PC-3 (cell line): ENCODE results near the gene MRC2. TPM values are rescaled to one million over a fixed set of nuclear protein-coding genes. Genes with fewer than 3 reads are reported as not detected.

Source experiments
- ATAC-seq: fragments of 200-7000 bp; cut with Tn5 transposase; 2 replicates; pipeline ENCODE4 v1.9.1; 2020; ENCODE audit warnings: mild to moderate bottlenecking, moderate library complexity
- BruUV-seq: library from RNA; stranded (reverse); fragments of 400-500 nt; replicated peaks from 2 replicates; lab custom pipeline; 2021; lab: Mats Ljungman, UMichigan
- CTCF ChIA-PET: fragments of 300-600 bp; sonication (Branson Sonifier 250); formaldehyde crosslinking; loops from one replicate; lab custom pipeline; 2022; ENCODE audit warnings: antibody characterized with exemption; lab: Charles Lee
- POLR2A ChIA-PET: fragments of 300-600 bp; sonication (Branson Sonifier 250); formaldehyde crosslinking; loops from one replicate; lab custom pipeline; 2022; ENCODE audit warnings: antibody characterized with exemption; ENCODE audit not compliant: unreplicated experiment; lab: Charles Lee
- DNase-seq: peaks from one replicate; pipeline ENCODE4 v3.0.0-alpha.2; 2015
- H2AFZ ChIP-seq: fragments of 300-600 bp; sonication (generic); 2 replicates; pipeline ENCODE4 v1.6.0; 2016; ENCODE audit warnings: antibody characterized with exemption, low read length
- H3F3A ChIP-seq: fragments of 300-600 bp; sonication (generic); one replicate; pipeline ENCODE4 v1.6.0; 2017; ENCODE audit warnings: antibody characterized with exemption, low read length, control low read depth, mild to moderate bottlenecking; ENCODE audit not compliant: unreplicated experiment
- H3K27ac ChIP-seq: fragments of 300-600 bp; sonication (generic); 2 replicates; pipeline ENCODE4 v1.5.1; 2016; ENCODE audit warnings: mild to moderate bottlenecking, low read length
- H3K27me3 ChIP-seq: fragments of 300-600 bp; sonication (generic); 2 replicates; pipeline ENCODE4 v1.6.1; 2016; ENCODE audit warnings: low read length, mixed read lengths
- H3K36me3 ChIP-seq: fragments of 300-600 bp; sonication (generic); 2 replicates; pipeline ENCODE4 v1.6.1; 2016; ENCODE audit warnings: low read depth, mixed run types, low read length, mixed read lengths
- H3K4me1 ChIP-seq: fragments of 300-600 bp; sonication (generic); 2 replicates; pipeline ENCODE4 v1.5.1; 2016; ENCODE audit warnings: low read length; ENCODE audit not compliant: insufficient read depth
- H3K4me2 ChIP-seq: fragments of 300-600 bp; sonication (generic); 2 replicates; pipeline ENCODE4 v1.6.0; 2016; ENCODE audit warnings: low read length
- H3K4me3 ChIP-seq: fragments of 300-600 bp; sonication (generic); 2 replicates; pipeline ENCODE4 v1.5.1; 2016; ENCODE audit warnings: mild to moderate bottlenecking, low read length, mixed read lengths
- H3K79me2 ChIP-seq: fragments of 300-600 bp; sonication (generic); 2 replicates; pipeline ENCODE4 v1.6.1; 2017; ENCODE audit warnings: low read length, mixed read lengths
- H3K9ac ChIP-seq: fragments of 300-600 bp; sonication (generic); 2 replicates; pipeline ENCODE4 v1.6.0; 2016; ENCODE audit warnings: mild to moderate bottlenecking, low read length
- H3K9me2 ChIP-seq: fragments of 300-600 bp; sonication (generic); replicated peaks from 2 replicates; pipeline ENCODE4 v1.6.1; 2016; ENCODE audit warnings: mixed run types, low read length, mixed read lengths
- H3K9me3 ChIP-seq: fragments of 300-600 bp; sonication (generic); 2 replicates; pipeline ENCODE4 v1.6.1; 2016; ENCODE audit warnings: low read length, mixed read lengths
- H4K20me1 ChIP-seq: fragments of 300-600 bp; sonication (generic); 2 replicates; pipeline ENCODE4 v1.6.1; 2016; ENCODE audit warnings: low read length, mixed read lengths
- EZH2 ChIP-seq: fragments of 300-600 bp; sonication (generic); IDR thresholded peaks from one replicate; pipeline ENCODE4 v1.6.1; 2017; ENCODE audit warnings: antibody characterized with exemption, mild to moderate bottlenecking, low read length; ENCODE audit not compliant: unreplicated experiment
- EZH2phosphoT487 ChIP-seq: fragments of 300-600 bp; sonication (generic); IDR thresholded peaks from 2 replicates; pipeline ENCODE4 v1.6.1; 2018; ENCODE audit warnings: mild to moderate bottlenecking, antibody characterized with exemption, low read length, borderline replicate concordance
- intact Hi-C: fragments of 100-400 bp; cut with micrococcal nuclease; formaldehyde crosslinking; loops from 2 replicates; pipeline ENCODE4 v1.9.0; 2023
- total RNA-seq: library from RNA; depleted of rRNA; stranded (reverse); fragments of >200 nt; gene quantifications from 2 replicates; pipeline ENCODE4 v1.2.3, GENCODE V29; 2014
- TF ChIP-seq, protein P1 (sequence below): fragments of 300-600 bp; sonication (generic); conservative IDR thresholded peaks from 2 replicates; pipeline ENCODE4 v1.5.1; 2017; ENCODE audit warnings: antibody characterized with exemption, low read depth, mild to moderate bottlenecking, low read length

Gene MRC2
- total RNA-seq, 1 experiment from 2014 or later = 13.5 TPM

DNA sequence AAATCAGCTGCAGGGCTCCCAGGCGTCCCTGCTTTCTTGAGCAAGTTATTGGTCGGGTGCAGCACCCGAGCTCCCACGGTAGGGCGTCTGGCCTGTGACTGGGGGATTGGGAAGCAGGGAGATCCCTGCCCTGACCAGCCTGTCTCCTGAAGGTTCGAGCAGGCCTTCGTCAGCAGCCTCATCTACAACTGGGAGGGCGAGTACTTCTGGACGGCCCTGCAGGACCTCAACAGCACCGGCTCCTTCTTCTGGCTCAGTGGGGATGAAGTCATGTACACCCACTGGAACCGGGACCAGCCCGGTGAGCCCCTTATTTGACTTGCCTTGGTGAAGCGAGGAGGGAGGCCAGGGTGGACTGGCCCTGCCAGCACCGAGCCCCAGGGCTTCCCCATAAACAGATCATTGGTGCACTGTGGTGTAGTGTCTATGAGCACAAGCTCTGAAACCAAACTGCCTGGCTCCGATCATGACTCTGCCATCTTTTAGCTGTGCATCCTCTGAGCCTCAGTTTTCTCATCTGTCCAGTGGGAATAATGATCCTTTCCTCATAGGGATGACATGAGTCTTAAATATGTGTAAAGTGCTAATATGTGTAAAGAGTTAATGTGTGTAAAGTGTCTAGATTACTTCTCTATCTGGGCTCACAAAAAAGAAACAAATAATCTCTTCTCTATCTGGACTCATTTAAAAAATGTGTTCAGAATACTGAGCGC is 48.9 kb downstream of the MRC2 start:
- Histone ChIP-seq H3K4me3 (no peak overlapping the region), H3K9me3 (no peaks in the 10 kb centered on the region), H3K79me2 (no peaks in the 10 kb centered on the region), H3K36me3 (no peaks in the 10 kb centered on the region), H3K4me2 (no peak overlapping the region), H4K20me1 (no peaks in the 10 kb centered on the region), H2AFZ (no peak overlapping the region), H3K9me2 (no peaks in the 10 kb centered on the region), H3K27ac (no peak overlapping the region), H3F3A (no peaks in the 10 kb centered on the region), H3K4me1 (peaks cover 6% of the 10 kb centered on the region), H3K27me3 (no peaks in the 10 kb centered on the region), H3K9ac (no peak overlapping the region)
- TF ChIP-seq, protein P1, sequence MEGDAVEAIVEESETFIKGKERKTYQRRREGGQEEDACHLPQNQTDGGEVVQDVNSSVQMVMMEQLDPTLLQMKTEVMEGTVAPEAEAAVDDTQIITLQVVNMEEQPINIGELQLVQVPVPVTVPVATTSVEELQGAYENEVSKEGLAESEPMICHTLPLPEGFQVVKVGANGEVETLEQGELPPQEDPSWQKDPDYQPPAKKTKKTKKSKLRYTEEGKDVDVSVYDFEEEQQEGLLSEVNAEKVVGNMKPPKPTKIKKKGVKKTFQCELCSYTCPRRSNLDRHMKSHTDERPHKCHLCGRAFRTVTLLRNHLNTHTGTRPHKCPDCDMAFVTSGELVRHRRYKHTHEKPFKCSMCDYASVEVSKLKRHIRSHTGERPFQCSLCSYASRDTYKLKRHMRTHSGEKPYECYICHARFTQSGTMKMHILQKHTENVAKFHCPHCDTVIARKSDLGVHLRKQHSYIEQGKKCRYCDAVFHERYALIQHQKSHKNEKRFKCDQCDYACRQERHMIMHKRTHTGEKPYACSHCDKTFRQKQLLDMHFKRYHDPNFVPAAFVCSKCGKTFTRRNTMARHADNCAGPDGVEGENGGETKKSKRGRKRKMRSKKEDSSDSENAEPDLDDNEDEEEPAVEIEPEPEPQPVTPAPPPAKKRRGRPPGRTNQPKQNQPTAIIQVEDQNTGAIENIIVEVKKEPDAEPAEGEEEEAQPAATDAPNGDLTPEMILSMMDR = no peak
- TF ChIP-seq EZH2 = no peak
- TF ChIP-seq EZH2phosphoT487 = no peak
- ATAC-seq (no peak), DNase-seq (no peak)
- intact Hi-C loops = loop anchor here (10.0 kb wide), 1 partner anchor 408 kb away; no protein-coding TSS in a partner anchor
- BruUV-seq = no TSS peak
- ChIA-PET POLR2A (no interaction called here), CTCF (no interaction called here)

DNA sequence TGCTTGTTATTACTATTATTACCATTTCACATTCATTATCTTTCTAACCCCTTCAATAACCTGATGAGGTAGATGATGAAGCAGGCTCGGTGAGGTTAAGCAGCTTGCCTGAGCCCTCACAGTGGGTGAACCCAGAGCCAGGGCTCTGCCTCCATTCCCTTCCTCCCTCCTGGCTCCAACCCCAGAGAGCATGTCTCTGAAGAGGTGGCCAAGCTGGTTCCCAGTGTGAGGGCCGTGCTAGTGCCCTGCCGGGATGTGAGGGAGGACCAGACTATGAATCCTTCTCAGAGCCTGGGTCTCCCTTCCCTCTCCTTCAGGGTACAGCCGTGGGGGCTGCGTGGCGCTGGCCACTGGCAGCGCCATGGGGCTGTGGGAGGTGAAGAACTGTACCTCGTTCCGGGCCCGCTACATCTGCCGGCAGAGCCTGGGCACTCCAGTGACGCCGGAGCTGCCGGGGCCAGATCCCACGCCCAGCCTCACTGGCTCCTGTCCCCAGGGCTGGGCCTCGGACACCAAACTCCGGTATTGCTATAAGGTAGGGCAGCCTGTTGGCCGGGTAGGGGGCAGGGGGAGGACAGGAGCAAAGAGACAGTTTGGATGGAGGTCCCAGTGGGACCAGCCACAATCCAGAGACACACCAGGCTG is 49.6 kb downstream of the MRC2 start:
- intact Hi-C loops = loop anchor here (10.0 kb wide), 1 partner anchor 408 kb away; no protein-coding TSS in a partner anchor
- Histone ChIP-seq H2AFZ (no peak overlapping the region), H4K20me1 (no peaks in the 10 kb centered on the region), H3K4me2 (no peak overlapping the region), H3K4me3 (no peak overlapping the region), H3K36me3 (no peaks in the 10 kb centered on the region), H3K27ac (no peak overlapping the region), H3K79me2 (no peaks in the 10 kb centered on the region), H3K9ac (no peak overlapping the region), H3F3A (no peaks in the 10 kb centered on the region), H3K9me2 (no peaks in the 10 kb centered on the region), H3K9me3 (no peaks in the 10 kb centered on the region), H3K4me1 (peaks cover 1% of the 10 kb centered on the region), H3K27me3 (no peaks in the 10 kb centered on the region)
- POLR2A ChIA-PET = no interaction called here
- no TSS peak for BruUV-seq
- TF ChIP-seq EZH2 (no peak), EZH2phosphoT487 (no peak)
- TF ChIP-seq, protein P1 = no peak
- no peak for ATAC-seq
- CTCF ChIA-PET = no interaction called here
- no peak for DNase-seq
